Left renal cortex interstitium (tissue), 4 donors: ENCODE data around the gene ANGPTL7. TPM values are rescaled to one million over a fixed set of nuclear protein-coding genes. Genes with fewer than 3 reads are reported as not detected.

Source experiments
- polyA plus RNA-seq, 4 donors: library from polyadenylated mRNA; unstranded; fragments of 120-200 nt; gene quantifications; one replicate each; pipeline ENCODE4 v1.2.1, GENCODE V29; 2013; ENCODE audit not compliant: insufficient read length in 4 of 4

The ANGPTL7 gene
- polyA plus RNA-seq, 4 donors: 0.06 to 0.14 TPM; not detected in 2

Other genes with a start within 250 kb of the ANGPTL7 start
- 100 to 1,000 TPM; 259 to 363 (median 314) TPM for gene TARDBP, start 176.7 kb upstream of the ANGPTL7 start, polyA plus RNA-seq
- gene MASP2, start 142.1 kb upstream of the ANGPTL7 start, polyA plus RNA-seq: 10 to 100 TPM in 1 of 4 donors, 1 to 10 TPM in 3; 2.7 to 10.1 (median 6.0) TPM
- 10 to 100 TPM; 38.5 to 57.5 (median 48.0) TPM for gene SRM, start 129.3 kb upstream of the ANGPTL7 start, polyA plus RNA-seq
- gene EXOSC10, start 89.5 kb upstream of the ANGPTL7 start, polyA plus RNA-seq: 100 to 1,000 TPM in 2 of 4 donors, 10 to 100 TPM in 2; 73.1 to 108 (median 94.2) TPM
- 10 to 100 TPM; 33.8 to 49.1 (median 41.6) TPM for gene MTOR, start 73.2 kb downstream of the ANGPTL7 start, polyA plus RNA-seq
- 10 to 100 TPM; 14.8 to 19.1 (median 16.5) TPM for gene UBIAD1, start 83.8 kb downstream of the ANGPTL7 start, polyA plus RNA-seq